GM23338 (cell line): ENCODE data around the gene TMEM225. TPM values are rescaled to one million over a fixed set of nuclear protein-coding genes. Genes with fewer than 3 reads are reported as not detected.

Source experiments
- ATAC-seq: fragments of 200-7000 bp; cut with Tn5 transposase; 3 replicates; pipeline ENCODE4 v1.9.1; 2020
- DNase-seq: peaks from one replicate; pipeline ENCODE4 v3.0.0-alpha.2; 2015; ENCODE audit warnings: low spot score
- H2AFZ ChIP-seq: fragments of 200-600 bp; sonication (generic); 2 replicates; pipeline ENCODE4 v1.8.0; 2016; ENCODE audit warnings: antibody characterized with exemption, mild to moderate bottlenecking, moderate library complexity
- H3F3A ChIP-seq: fragments of 200-600 bp; sonication (generic); replicated peaks from 2 replicates; pipeline ENCODE4 v1.8.0; 2017; ENCODE audit warnings: antibody characterized with exemption, mixed run types, low read depth
- H3K27ac ChIP-seq: fragments of 200-600 bp; sonication (generic); 2 replicates; pipeline ENCODE4 v1.6.1; 2016; ENCODE audit warnings: low read depth
- H3K27me3 ChIP-seq: fragments of 200-600 bp; sonication (generic); 2 replicates; pipeline ENCODE4 v1.8.0; 2016; ENCODE audit warnings: mild to moderate bottlenecking, mixed run types, moderate library complexity; ENCODE audit not compliant: insufficient read depth
- H3K36me3 ChIP-seq: fragments of 200-600 bp; sonication (generic); 2 replicates; pipeline ENCODE4 v1.8.0; 2016; ENCODE audit warnings: mild to moderate bottlenecking; ENCODE audit not compliant: insufficient read depth
- H3K4me1 ChIP-seq: fragments of 200-600 bp; sonication (generic); 2 replicates; pipeline ENCODE4 v1.8.0; 2016; ENCODE audit warnings: mild to moderate bottlenecking, moderate library complexity; ENCODE audit not compliant: insufficient read depth
- H3K4me2 ChIP-seq: fragments of 200-600 bp; sonication (generic); 2 replicates; pipeline ENCODE4 v1.7.1; 2017; ENCODE audit warnings: mixed run types
- H3K4me3 ChIP-seq: fragments of 200-600 bp; sonication (generic); 2 replicates; pipeline ENCODE4 v1.6.1; 2016; ENCODE audit warnings: mixed run types
- H3K79me2 ChIP-seq: fragments of 200-600 bp; sonication (generic); replicated peaks from 2 replicates; pipeline ENCODE4 v1.8.0; 2017; ENCODE audit warnings: mild to moderate bottlenecking; ENCODE audit not compliant: insufficient read depth
- H3K9me2 ChIP-seq: fragments of 200-600 bp; sonication (generic); 2 replicates; pipeline ENCODE4 v1.8.0; 2017; ENCODE audit not compliant: insufficient read depth
- H4K20me1 ChIP-seq: fragments of 200-600 bp; sonication (generic); replicated peaks from 2 replicates; pipeline ENCODE4 v1.8.0; 2017; ENCODE audit warnings: mild to moderate bottlenecking; ENCODE audit not compliant: insufficient read depth
- H3K27ac Mint-ChIP-seq: 2 replicates; pipeline ENCODE4 v1.8.0; 2020; ENCODE audit warnings: inconsistent platforms, mild to moderate bottlenecking, moderate library complexity, mixed read lengths
- H3K27me3 Mint-ChIP-seq: 3 replicates; pipeline ENCODE4 v1.8.0; 2022; ENCODE audit warnings: low read depth, mild to moderate bottlenecking, moderate library complexity, mixed read lengths, inconsistent platforms; ENCODE audit not compliant: insufficient read depth, poor library complexity
- H3K36me3 Mint-ChIP-seq: 3 replicates; pipeline ENCODE4 v1.8.0; 2021; ENCODE audit warnings: low read depth, mild to moderate bottlenecking, inconsistent platforms, moderate library complexity, mixed read lengths
- H3K4me1 Mint-ChIP-seq: 3 replicates; pipeline ENCODE4 v1.8.0; 2020; ENCODE audit warnings: mild to moderate bottlenecking, inconsistent platforms, mixed read lengths
- H3K4me3 Mint-ChIP-seq: 3 replicates; pipeline ENCODE4 v1.8.0; 2021; ENCODE audit warnings: moderate library complexity, mild to moderate bottlenecking, inconsistent platforms, mixed read lengths
- H3K9me3 Mint-ChIP-seq: 3 replicates; pipeline ENCODE4 v1.8.0; 2020; ENCODE audit warnings: moderate library complexity, mild to moderate bottlenecking, inconsistent platforms, mixed read lengths
- CREB1 ChIP-seq: fragments of 250-450 bp; sonication (Bioruptor Pico); IDR thresholded peaks from 2 replicates; pipeline ENCODE4 v1.5.0; 2020; ENCODE audit warnings: low read depth, mild to moderate bottlenecking, moderate library complexity
- CTCF ChIP-seq, 2 experiments: fragments of 200-600 bp in 1 of 2; sonication (generic) in 1 of 2; conservative IDR thresholded peaks; 2 replicates each; pipeline versions ENCODE4 v1.5.1 to v1.6.1; 2016 to 2017; ENCODE audit warnings: antibody characterized with exemption in 2 of 2, low read depth in 2 of 2, mild to moderate bottlenecking in 2 of 2, moderate library complexity in 1 of 2
- ETS1 ChIP-seq: IDR thresholded peaks from 2 replicates; pipeline ENCODE4 v1.6.1; 2016; ENCODE audit warnings: antibody characterized with exemption
- EZH2 ChIP-seq: fragments of 200-600 bp; sonication (generic); IDR thresholded peaks from one replicate; pipeline ENCODE4 v1.8.0; 2017; ENCODE audit warnings: antibody characterized with exemption, mild to moderate bottlenecking, low read depth; ENCODE audit not compliant: unreplicated experiment
- EZH2phosphoT487 ChIP-seq: fragments of 200-600 bp; sonication (generic); IDR thresholded peaks from one replicate; pipeline ENCODE4 v1.8.1; 2018; ENCODE audit warnings: antibody characterized with exemption; ENCODE audit not compliant: unreplicated experiment
- JUNB ChIP-seq: IDR thresholded peaks from one replicate; pipeline ENCODE4 v1.6.1; 2016; ENCODE audit warnings: antibody characterized with exemption; ENCODE audit not compliant: unreplicated experiment
- NANOG ChIP-seq: IDR thresholded peaks from 2 replicates; pipeline ENCODE4 v1.6.1; 2016; ENCODE audit warnings: antibody characterized with exemption, borderline replicate concordance
- POLR2AphosphoS5 ChIP-seq: IDR thresholded peaks from 2 replicates; pipeline ENCODE4 v1.6.1; 2016; ENCODE audit warnings: antibody characterized with exemption, low read depth
- STAT1 ChIP-seq: IDR thresholded peaks from one replicate; pipeline ENCODE4 v1.6.1; 2016; ENCODE audit warnings: antibody characterized with exemption; ENCODE audit not compliant: unreplicated experiment
- ZNF114 ChIP-seq: fragments of 250-450 bp; sonication (Bioruptor Pico); IDR thresholded peaks from 2 replicates; pipeline ENCODE4 v1.5.0; 2020; ENCODE audit warnings: mild to moderate bottlenecking, moderate library complexity
- ZNF331 ChIP-seq: fragments of 250-450 bp; sonication (Bioruptor Pico); IDR thresholded peaks from 2 replicates; pipeline ENCODE4 v1.5.0; 2020; ENCODE audit warnings: low read depth, mild to moderate bottlenecking, moderate library complexity
- polyA plus RNA-seq: library from polyadenylated mRNA; unstranded; fragments of >200 nt; fragmentation: Nextera tagmentation; extraction: Ambion mirVana; gene quantifications from 2 replicates; pipeline ENCODE4 v1.2.1, GENCODE V29; 2016
- total RNA-seq: library from RNA; depleted of rRNA; stranded (reverse); fragments of >200 nt; shearing (Covaris generic); gene quantifications from 2 replicates; pipeline ENCODE4 v1.2.3, GENCODE V29; 2014
- TF ChIP-seq, protein P1 (sequence below): fragments of 250-450 bp; sonication (Bioruptor Pico); IDR thresholded peaks from 2 replicates; pipeline ENCODE4 v1.5.0; 2020; ENCODE audit warnings: mild to moderate bottlenecking, moderate library complexity
- TF ChIP-seq, protein P2 (sequence below): IDR thresholded peaks from one replicate; pipeline ENCODE4 v1.6.1; 2018; ENCODE audit warnings: antibody characterized with exemption; ENCODE audit not compliant: unreplicated experiment

Gene TMEM225
- total and polyA plus RNA-seq, 2 experiments from 2014 or later: not detected

DNA sequence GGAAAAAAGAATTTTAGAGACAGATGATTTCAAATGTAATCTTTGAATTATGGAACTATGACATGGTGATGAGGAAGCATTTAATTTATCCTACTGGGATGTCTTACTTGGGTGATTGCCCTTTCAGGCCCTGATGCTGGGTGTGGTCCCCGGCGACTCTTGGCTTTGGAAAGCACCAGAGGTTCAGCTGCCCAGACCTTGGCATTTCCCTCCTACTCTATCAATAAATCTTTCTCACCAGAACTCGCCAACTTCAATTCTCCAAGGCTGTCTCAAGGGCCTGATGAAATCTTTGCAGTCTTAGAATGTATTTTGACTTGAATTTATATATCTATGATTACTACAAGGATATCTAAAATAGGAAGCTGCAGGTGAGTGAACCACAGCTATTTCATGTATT, 35.5 kb upstream of the TMEM225 start:
- no peak overlapping the region for H3K4me3 ChIP-seq
- H3K36me3 Mint-ChIP-seq: no peaks in the 10 kb centered on the region
- H3K4me2 ChIP-seq: no peak overlapping the region
- no peaks in the 10 kb centered on the region for H3K27me3 Mint-ChIP-seq
- H3K27ac Mint-ChIP-seq: no peak overlapping the region
- H4K20me1 ChIP-seq: no peaks in the 10 kb centered on the region
- TF ChIP-seq EZH2: no peak
- no peak for TF ChIP-seq JUNB
- TF ChIP-seq CTCF (conservative IDR thresholded peaks at IDR 0.05; ENCODE audit: low read depth in 2 of 2): no peak
- TF ChIP-seq NANOG: no peak
- TF ChIP-seq ZNF331: no peak
- no peak for TF ChIP-seq ZNF114
- TF ChIP-seq, protein P1, sequence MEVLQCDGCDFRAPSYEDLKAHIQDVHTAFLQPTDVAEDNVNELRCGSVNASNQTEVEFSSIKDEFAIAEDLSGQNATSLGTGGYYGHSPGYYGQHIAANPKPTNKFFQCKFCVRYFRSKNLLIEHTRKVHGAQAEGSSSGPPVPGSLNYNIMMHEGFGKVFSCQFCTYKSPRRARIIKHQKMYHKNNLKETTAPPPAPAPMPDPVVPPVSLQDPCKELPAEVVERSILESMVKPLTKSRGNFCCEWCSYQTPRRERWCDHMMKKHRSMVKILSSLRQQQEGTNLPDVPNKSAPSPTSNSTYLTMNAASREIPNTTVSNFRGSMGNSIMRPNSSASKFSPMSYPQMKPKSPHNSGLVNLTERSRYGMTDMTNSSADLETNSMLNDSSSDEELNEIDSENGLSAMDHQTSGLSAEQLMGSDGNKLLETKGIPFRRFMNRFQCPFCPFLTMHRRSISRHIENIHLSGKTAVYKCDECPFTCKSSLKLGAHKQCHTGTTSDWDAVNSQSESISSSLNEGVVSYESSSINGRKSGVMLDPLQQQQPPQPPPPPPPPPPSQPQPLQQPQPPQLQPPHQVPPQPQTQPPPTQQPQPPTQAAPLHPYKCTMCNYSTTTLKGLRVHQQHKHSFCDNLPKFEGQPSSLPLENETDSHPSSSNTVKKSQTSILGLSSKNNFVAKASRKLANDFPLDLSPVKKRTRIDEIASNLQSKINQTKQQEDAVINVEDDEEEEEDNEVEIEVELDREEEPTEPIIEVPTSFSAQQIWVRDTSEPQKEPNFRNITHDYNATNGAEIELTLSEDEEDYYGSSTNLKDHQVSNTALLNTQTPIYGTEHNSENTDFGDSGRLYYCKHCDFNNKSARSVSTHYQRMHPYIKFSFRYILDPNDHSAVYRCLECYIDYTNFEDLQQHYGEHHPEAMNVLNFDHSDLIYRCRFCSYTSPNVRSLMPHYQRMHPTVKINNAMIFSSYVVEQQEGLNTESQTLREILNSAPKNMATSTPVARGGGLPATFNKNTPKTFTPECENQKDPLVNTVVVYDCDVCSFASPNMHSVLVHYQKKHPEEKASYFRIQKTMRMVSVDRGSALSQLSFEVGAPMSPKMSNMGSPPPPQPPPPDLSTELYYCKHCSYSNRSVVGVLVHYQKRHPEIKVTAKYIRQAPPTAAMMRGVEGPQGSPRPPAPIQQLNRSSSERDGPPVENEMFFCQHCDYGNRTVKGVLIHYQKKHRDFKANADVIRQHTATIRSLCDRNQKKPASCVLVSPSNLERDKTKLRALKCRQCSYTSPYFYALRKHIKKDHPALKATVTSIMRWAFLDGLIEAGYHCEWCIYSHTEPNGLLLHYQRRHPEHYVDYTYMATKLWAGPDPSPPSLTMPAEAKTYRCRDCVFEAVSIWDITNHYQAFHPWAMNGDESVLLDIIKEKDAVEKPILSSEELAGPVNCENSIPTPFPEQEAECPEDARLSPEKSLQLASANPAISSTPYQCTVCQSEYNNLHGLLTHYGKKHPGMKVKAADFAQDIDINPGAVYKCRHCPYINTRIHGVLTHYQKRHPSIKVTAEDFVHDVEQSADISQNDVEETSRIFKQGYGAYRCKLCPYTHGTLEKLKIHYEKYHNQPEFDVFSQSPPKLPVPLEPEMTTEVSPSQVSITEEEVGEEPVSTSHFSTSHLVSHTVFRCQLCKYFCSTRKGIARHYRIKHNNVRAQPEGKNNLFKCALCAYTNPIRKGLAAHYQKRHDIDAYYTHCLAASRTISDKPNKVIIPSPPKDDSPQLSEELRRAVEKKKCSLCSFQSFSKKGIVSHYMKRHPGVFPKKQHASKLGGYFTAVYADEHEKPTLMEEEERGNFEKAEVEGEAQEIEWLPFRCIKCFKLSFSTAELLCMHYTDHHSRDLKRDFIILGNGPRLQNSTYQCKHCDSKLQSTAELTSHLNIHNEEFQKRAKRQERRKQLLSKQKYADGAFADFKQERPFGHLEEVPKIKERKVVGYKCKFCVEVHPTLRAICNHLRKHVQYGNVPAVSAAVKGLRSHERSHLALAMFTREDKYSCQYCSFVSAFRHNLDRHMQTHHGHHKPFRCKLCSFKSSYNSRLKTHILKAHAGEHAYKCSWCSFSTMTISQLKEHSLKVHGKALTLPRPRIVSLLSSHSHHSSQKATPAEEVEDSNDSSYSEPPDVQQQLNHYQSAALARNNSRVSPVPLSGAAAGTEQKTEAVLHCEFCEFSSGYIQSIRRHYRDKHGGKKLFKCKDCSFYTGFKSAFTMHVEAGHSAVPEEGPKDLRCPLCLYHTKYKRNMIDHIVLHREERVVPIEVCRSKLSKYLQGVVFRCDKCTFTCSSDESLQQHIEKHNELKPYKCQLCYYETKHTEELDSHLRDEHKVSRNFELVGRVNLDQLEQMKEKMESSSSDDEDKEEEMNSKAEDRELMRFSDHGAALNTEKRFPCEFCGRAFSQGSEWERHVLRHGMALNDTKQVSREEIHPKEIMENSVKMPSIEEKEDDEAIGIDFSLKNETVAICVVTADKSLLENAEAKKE (CRISPR knock-in tag): no peak
- no peak for TF ChIP-seq ETS1
- TF ChIP-seq, protein P2, sequence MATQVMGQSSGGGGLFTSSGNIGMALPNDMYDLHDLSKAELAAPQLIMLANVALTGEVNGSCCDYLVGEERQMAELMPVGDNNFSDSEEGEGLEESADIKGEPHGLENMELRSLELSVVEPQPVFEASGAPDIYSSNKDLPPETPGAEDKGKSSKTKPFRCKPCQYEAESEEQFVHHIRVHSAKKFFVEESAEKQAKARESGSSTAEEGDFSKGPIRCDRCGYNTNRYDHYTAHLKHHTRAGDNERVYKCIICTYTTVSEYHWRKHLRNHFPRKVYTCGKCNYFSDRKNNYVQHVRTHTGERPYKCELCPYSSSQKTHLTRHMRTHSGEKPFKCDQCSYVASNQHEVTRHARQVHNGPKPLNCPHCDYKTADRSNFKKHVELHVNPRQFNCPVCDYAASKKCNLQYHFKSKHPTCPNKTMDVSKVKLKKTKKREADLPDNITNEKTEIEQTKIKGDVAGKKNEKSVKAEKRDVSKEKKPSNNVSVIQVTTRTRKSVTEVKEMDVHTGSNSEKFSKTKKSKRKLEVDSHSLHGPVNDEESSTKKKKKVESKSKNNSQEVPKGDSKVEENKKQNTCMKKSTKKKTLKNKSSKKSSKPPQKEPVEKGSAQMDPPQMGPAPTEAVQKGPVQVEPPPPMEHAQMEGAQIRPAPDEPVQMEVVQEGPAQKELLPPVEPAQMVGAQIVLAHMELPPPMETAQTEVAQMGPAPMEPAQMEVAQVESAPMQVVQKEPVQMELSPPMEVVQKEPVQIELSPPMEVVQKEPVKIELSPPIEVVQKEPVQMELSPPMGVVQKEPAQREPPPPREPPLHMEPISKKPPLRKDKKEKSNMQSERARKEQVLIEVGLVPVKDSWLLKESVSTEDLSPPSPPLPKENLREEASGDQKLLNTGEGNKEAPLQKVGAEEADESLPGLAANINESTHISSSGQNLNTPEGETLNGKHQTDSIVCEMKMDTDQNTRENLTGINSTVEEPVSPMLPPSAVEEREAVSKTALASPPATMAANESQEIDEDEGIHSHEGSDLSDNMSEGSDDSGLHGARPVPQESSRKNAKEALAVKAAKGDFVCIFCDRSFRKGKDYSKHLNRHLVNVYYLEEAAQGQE: no peak
- TF ChIP-seq EZH2phosphoT487: no peak
- TF ChIP-seq POLR2AphosphoS5: no peak
- no peak for TF ChIP-seq CREB1
- no peak for TF ChIP-seq STAT1
- no peaks in the 10 kb centered on the region for H3K4me1 ChIP-seq
- H3F3A ChIP-seq: no peaks in the 10 kb centered on the region
- no peaks in the 10 kb centered on the region for H3K9me3 Mint-ChIP-seq
- H2AFZ ChIP-seq: no peak overlapping the region
- DNase-seq: no peak
- H3K9me2 ChIP-seq: no peaks in the 10 kb centered on the region
- ATAC-seq: no peak
- no peaks in the 10 kb centered on the region for H3K36me3 ChIP-seq
- H3K4me1 Mint-ChIP-seq: no peaks in the 10 kb centered on the region
- no peak overlapping the region for H3K4me3 Mint-ChIP-seq
- H3K27ac ChIP-seq: no peak overlapping the region
- no peaks in the 10 kb centered on the region for H3K79me2 ChIP-seq
- no peaks in the 10 kb centered on the region for H3K27me3 ChIP-seq
